Smooth muscle cell (in vitro differentiated cells): ENCODE measurements around the gene SBF2. TPM values are rescaled to one million over a fixed set of nuclear protein-coding genes. Genes with fewer than 3 reads are reported as not detected.

ENCODE experiments used
- DNase-seq: peaks from one replicate; lab custom pipeline; 2025; ENCODE audit not compliant: unreplicated experiment; lab: John Stamatoyannopoulos, UW
- H2AFZ ChIP-seq: fragments of 200-600 bp; sonication (generic); 2 replicates; pipeline ENCODE4 v1.6.0; 2016; ENCODE audit warnings: antibody characterized with exemption, low read depth, mild to moderate bottlenecking
- H3F3A ChIP-seq: fragments of 200-600 bp; sonication (generic); 2 replicates; pipeline ENCODE4 v1.6.0; 2017; ENCODE audit warnings: antibody characterized with exemption, low read depth
- H3K27ac ChIP-seq: fragments of 200-600 bp; sonication (generic); 2 replicates; pipeline ENCODE4 v1.5.1; 2016; ENCODE audit warnings: low read depth, mild to moderate bottlenecking
- H3K27me3 ChIP-seq: fragments of 200-600 bp; sonication (generic); 2 replicates; pipeline ENCODE4 v1.6.1; 2016; ENCODE audit warnings: low read depth, mild to moderate bottlenecking
- H3K36me3 ChIP-seq: fragments of 200-600 bp; sonication (generic); 2 replicates; pipeline ENCODE4 v1.5.1; 2016; ENCODE audit warnings: low read depth
- H3K4me1 ChIP-seq: fragments of 200-600 bp; sonication (generic); 2 replicates; pipeline ENCODE4 v1.5.1; 2016; ENCODE audit warnings: low read depth
- H3K4me2 ChIP-seq: fragments of 200-600 bp; sonication (generic); 2 replicates; pipeline ENCODE4 v1.6.0; 2016; ENCODE audit warnings: mild to moderate bottlenecking
- H3K4me3 ChIP-seq: fragments of 200-600 bp; sonication (generic); 2 replicates; pipeline ENCODE4 v1.5.1; 2016; ENCODE audit warnings: mild to moderate bottlenecking
- H3K79me2 ChIP-seq: fragments of 200-600 bp; sonication (generic); 2 replicates; pipeline ENCODE4 v1.6.0; 2016; ENCODE audit warnings: low read depth, mild to moderate bottlenecking
- H3K9ac ChIP-seq: fragments of 200-600 bp; sonication (generic); 2 replicates; pipeline ENCODE4 v1.6.0; 2016; ENCODE audit warnings: low read depth
- H3K9me3 ChIP-seq: fragments of 200-600 bp; sonication (generic); replicated peaks from 2 replicates; pipeline ENCODE4 v1.5.1; 2016; ENCODE audit warnings: low read depth
- H4K20me1 ChIP-seq: fragments of 200-600 bp; sonication (generic); 2 replicates; pipeline ENCODE4 v1.6.0; 2016; ENCODE audit warnings: low read depth
- CTCF ChIP-seq: fragments of 200-600 bp; sonication (generic); IDR thresholded peaks from 2 replicates; pipeline ENCODE4 v1.5.1; 2017; ENCODE audit warnings: borderline replicate concordance, mild to moderate bottlenecking, antibody characterized with exemption; ENCODE audit not compliant: insufficient read depth, poor library complexity, severe bottlenecking
- WGBS: methylation state at CpG from one replicate; pipeline ENCODE4 v1.1.7; 2016; ENCODE audit warnings: low lambda C conversion rate; 5-methylcytosine and 5-hydroxymethylcytosine counted together
- polyA plus RNA-seq: library from polyadenylated mRNA; unstranded; fragments of >200 nt; fragmentation: Nextera tagmentation; extraction: Ambion mirVana; gene quantifications from 2 replicates; pipeline ENCODE4 v1.2.1, GENCODE V29; 2016
- total RNA-seq: library from RNA; depleted of rRNA; stranded (reverse); fragments of >200 nt; gene quantifications from 2 replicates; pipeline ENCODE4 v1.2.3, GENCODE V29; 2014

The SBF2 gene
- total and polyA plus RNA-seq, 2 experiments from 2014 or later = 19.0 to 80.7 TPM

- Histone ChIP-seq H3F3A (no peaks in the 10 kb centered on the region), H4K20me1 (peaks cover 30% of the 10 kb centered on the region), H3K4me1 (peaks cover 14% of the 10 kb centered on the region), H3K9ac (no peak overlapping the region), H3K4me2 (no peak overlapping the region), H3K9me3 (no peaks in the 10 kb centered on the region), H3K36me3 (no peaks in the 10 kb centered on the region), H3K4me3 (no peak overlapping the region), H3K27me3 (no peaks in the 10 kb centered on the region), H2AFZ (no peak overlapping the region), H3K27ac (no peak overlapping the region), H3K79me2 (no peaks in the 10 kb centered on the region)
- no peak for DNase-seq
- no peak for TF ChIP-seq CTCF
- WGBS = 86% methylated on average over 3 of the region's 3 CpGs
Measured at GRCh38 chr11:10108915-10109680, 184.9 kb downstream of the SBF2 start.

- DNase-seq = no peak
- H3K4me1 ChIP-seq = peaks cover 21% of the 10 kb centered on the region
- no peak overlapping the region for H3K9ac ChIP-seq
- H2AFZ ChIP-seq = no peak overlapping the region
- H3K9me3 ChIP-seq = no peaks in the 10 kb centered on the region
- no peak for TF ChIP-seq CTCF
- no peak overlapping the region for H3K4me2 ChIP-seq
- no peaks in the 10 kb centered on the region for H3F3A ChIP-seq
- no peaks in the 10 kb centered on the region for H3K79me2 ChIP-seq
- H3K4me3 ChIP-seq = no peak overlapping the region
- H3K27me3 ChIP-seq = no peaks in the 10 kb centered on the region
- 92% methylated on average over 2 of the region's 2 CpGs for WGBS
- H3K27ac ChIP-seq = no peak overlapping the region
- H3K36me3 ChIP-seq = no peaks in the 10 kb centered on the region
- H4K20me1 ChIP-seq = peaks cover 34% of the 10 kb centered on the region
Measured at GRCh38 chr11:10107497-10107896, 186.5 kb downstream of the SBF2 start.

- no peaks in the 10 kb centered on the region for H3K27me3 ChIP-seq
- H3K79me2 ChIP-seq = peaks cover 16% of the 10 kb centered on the region
- no peaks in the 10 kb centered on the region for H3K4me1 ChIP-seq
- H3K36me3 ChIP-seq = peaks cover 13% of the 10 kb centered on the region
- no peak overlapping the region for H3K27ac ChIP-seq
- no peak for TF ChIP-seq CTCF
- H4K20me1 ChIP-seq = peaks cover 30% of the 10 kb centered on the region
- H3F3A ChIP-seq = no peaks in the 10 kb centered on the region
- DNase-seq = no peak
- H2AFZ ChIP-seq = no peak overlapping the region
- no peak overlapping the region for H3K4me3 ChIP-seq
- H3K9me3 ChIP-seq = no peaks in the 10 kb centered on the region
- H3K9ac ChIP-seq = no peak overlapping the region
- WGBS = 95% methylated on average over 4 of the region's 4 CpGs
- no peak overlapping the region for H3K4me2 ChIP-seq
Measured at GRCh38 chr11:10097615-10098014, 196.4 kb downstream of the SBF2 start.

GRCh38 chr11:10096987-10097386, 197.0 kb downstream of the SBF2 start:
- 96% methylated on average over 5 of the region's 5 CpGs for WGBS

More at GRCh38 chr11:10096987-10097386, 197.0 kb downstream of the SBF2 start:
- no peak for TF ChIP-seq CTCF
- Histone ChIP-seq H3K4me3 (no peak overlapping the region), H4K20me1 (peaks cover 36% of the 10 kb centered on the region), H3F3A (no peaks in the 10 kb centered on the region), H3K9me3 (no peaks in the 10 kb centered on the region), H3K27ac (no peak overlapping the region), H3K4me2 (no peak overlapping the region), H3K4me1 (no peaks in the 10 kb centered on the region), H3K36me3 (peaks cover 10% of the 10 kb centered on the region), H2AFZ (no peak overlapping the region), H3K9ac (no peak overlapping the region), H3K27me3 (no peaks in the 10 kb centered on the region), H3K79me2 (peaks cover 16% of the 10 kb centered on the region)
- no peak for DNase-seq
